Activated CD4-positive, alpha-beta T cell treated with anti-CD3 and anti-CD28 coated beads, Interleukin-2, Interleukin-6, amounts not matched to agents 100 ng/mL and 50 ng/mL, durations not matched to agents 16 hours and 8 hours (primary cell): ENCODE results near the gene CLEC2D.
"Not testable (repeated sequence)": the region's sequence is repeated elsewhere in the genome, so short reads cannot be mapped to it uniquely, and the experiment has no call there.

ENCODE experiments used
- DNase-seq: peaks from one replicate; pipeline ENCODE4 v3.0.0-alpha.2; 2020

The CLEC2D gene

DNA sequence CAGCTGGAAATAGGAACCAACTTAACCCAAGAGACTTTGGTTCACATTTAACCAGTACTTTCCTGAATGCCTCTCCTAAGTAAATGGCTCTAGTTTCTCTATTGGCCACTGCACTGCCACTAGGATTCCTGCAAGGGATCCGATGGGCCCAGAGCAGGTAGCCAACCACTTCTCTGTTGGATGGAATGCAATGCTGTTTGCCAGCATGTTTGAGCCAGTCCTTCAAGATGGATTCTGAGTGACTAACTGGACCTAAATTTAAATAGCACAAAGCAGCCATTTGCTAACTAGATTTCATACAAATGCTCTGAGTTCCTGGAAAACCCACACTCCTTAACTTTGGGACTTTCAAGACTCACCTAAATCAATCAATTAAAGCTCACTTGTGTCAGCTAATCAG, 9.5 kb upstream of the CLEC2D start:
- DNase-seq: no peak

DNA sequence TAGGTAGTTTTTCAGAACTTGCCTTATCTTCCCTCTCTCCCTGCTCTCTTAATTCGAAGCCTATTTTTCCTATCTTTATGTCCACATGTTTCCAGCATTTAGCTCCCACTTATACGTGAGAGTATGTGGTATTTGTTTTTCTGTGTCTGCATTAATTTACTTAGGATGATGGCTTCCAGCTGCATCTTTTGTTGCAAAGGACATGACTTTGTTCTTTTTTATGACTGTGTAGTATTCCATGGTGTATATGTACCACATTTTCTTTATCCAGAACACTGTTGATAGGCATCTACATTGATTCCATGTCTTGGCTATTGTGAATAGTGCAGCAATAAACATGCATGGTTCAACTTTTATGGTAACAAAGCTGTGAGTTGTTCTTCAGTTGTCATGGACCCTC, 7.8 kb upstream of the CLEC2D start:
- DNase-seq: no peak

DNA sequence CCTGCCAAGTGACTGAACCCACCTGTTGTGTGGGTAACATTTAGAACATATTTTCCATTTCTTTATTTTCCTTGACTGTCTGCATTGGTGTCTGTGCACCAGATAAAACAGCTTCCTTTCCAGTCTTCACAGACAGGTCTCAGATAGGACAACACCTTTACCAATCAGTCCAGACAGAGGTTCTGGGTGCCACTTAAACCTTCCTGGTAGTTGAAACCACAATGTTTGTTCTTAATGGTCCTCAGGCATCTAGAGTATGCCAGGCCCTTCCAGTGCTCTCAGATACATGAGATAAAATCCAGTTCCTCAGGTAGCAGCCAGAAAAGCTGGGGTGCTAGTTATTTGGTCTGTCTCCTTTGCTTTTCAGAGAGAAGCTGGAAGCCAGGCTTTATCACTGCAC, 7.0 kb upstream of the CLEC2D start:
- DNase-seq: no peak

DNA sequence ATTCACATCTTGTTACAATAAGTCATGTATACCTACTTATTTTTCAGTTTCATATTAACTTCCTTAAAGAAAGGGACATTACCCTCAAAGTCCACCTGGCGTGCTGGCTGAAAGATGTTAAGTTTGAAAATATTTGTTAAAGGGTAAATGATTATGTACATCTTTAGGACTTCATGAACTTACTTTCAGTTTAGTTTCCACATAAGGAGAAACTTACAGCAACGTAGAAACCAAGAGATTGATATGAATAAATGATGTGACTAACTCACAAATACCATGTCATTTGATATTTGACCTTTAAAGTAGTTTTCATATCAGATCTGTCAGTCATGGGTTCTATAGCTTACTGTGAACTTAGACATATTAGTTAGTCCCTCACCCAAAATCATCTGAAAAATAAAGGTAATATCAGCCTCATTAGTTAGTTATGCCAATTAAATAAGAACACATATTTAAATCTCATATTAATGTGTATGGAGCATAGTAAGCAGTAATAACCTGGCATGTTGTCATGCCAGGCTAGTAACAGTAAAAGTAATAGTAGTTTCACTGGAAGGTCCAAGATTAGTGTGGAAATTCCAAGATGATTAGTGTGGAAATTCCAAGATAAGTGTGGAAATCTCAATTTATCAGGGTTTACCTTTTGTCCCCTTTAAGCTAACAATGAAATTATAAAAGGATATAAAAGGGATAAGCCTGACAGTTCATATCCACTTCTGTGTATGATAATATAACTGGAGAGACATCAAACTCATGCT, 1.9 kb upstream of the CLEC2D start:
- DNase-seq: peak; percentile 48

DNA sequence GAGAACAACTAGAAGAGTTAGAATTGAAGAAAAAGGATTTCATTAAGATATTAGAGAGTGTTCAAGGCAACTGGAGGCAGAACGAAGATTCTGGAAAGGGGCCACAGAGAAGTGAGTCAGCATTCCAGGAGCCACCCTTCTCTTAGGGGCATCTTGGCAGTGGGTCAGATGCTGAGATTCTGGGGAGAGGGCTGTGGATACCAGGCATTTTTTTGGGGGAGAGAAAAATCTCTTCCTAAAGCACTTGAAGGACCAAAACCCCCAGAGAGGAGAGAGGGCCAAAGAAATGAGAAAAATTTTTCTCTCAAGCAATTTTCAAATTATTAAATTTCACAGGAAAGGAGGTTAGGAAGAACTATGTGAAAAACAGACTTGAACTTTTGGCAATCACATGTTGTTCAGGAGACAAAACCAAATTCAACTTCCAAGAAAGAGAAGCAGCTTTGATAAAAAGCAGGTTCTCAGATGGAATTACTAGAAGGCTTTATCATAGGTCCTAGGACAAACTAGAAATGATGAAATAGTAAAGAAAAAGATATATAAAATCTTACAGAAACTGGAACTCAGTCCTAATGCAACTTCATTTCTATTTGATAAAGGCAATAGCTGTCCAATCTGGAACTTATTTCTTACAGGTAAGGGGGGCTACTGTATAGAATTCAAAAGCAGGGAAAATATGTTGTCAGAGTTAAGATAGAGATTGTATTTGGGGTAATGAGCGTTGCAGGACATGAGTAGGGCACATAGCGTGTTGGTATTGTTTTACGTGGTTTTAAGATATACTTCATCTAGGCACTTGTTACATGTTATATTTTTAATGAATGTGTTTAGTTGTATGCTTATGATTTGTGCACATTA, 1.1 kb upstream of the CLEC2D start:
- DNase-seq: no peak

DNA sequence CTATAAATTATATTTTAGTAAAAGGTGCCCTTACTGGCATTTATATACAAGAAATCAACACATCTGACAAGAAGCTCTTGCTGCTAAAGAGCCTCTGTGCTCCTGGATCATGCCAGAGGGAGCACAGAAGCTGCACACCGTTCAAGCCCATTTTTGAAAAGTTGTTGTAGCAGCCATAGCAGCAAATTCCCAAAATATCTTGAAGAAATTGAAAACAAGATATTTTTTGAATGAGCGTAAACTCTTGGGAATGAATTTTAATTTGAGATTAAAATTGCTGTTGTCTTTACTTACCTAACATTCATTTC, 540 bp upstream of the CLEC2D start:
- DNase-seq: no peak

DNA sequence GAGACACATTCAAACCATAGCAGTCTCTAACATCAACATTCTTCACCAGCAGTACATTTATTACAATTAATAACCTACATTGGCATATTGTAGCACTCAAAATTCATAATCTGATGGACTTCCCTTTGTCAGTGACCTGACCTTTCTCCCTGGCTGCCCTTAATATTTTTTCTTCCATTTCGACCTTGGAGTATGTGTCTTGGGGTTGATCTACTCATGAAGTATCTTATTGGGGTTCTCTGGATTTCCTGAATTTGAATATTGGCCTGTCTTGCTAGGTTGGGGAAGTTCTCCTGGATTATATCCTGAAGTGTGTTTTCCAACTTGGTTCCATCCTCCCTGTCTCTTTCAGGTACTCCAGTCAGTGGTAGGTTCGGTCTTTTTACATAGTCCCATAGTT, 2.8 kb downstream of the CLEC2D start:
- DNase-seq: not testable (repeated sequence)

DNA sequence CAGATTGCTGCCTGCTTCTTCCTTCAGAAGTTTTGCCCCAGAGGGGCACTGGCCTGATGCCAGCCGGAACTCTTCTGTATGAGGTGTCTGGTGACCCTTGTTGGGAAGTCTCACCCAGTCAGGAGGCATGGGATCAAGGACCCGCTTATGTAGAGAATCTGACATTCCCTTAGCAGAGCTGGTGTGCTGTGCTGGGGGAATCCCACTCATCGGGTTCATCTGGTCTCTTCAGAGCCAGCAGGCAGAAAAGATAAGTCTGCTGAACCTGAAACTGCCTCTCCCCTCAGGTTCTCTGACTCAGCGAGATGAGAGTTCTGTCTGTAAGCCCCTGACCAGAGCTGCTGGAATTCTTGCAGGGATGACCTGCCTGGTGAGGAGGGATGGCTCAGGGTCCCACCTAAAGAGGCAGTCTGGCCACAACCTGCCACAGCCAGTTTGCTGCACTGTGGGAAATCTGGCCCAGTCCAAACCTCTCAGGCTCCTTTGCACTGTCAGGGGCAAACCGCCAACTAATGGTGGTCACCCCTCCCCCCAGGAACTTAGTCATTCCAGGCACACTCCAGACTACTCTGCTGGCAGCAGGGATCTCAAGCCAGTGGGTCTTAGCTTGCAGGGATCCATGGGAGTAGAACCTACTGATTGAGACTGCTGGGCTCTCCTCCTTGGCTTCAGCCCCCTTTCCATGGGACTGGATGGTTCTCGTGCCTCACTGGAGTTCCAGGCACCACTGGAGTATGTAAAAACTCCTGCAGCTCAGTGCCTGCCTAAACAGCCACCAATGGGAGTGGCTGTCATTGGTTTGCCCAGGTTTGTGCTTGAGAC, 4.1 kb downstream of the CLEC2D start:
- peak; percentile 87 for DNase-seq

DNA sequence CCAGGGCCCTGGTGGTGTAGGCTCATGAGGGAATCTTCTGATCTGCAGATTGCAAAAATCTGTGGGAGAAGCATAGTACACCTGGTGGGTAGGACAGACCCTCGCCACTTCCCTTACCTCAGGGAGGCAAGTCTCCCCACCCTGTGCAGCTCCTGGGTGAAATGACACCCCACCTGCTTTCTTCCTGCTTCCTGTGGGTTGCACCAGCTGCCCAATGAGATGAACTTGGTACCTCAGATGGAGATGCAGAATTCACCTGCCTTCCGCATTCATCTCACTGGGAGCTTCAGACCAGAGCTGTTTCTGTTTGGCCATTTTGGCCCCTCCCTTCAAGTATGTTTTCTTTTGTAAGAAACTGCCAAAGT, 4.7 kb downstream of the CLEC2D start:
- peak; percentile 74 for DNase-seq

DNA sequence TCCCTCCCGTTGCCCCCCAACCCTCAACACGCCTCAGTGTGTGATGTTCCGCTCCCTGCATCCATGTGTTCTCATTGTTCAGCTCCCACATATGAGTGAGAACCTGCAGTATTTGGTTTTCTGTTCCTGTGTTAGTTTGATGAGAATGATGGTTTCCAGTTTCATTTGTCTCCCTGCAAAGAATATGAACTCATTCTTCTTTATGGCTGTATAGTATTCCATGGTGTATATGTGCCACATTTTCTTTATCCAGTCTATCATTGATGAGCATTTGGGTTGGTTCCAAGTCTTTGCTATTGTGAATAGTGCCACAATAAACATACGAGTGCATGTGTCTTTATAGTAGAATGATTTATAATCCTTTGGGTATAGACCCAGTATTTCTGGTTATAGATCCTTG, 13.0 kb downstream of the CLEC2D start:
- not testable (repeated sequence) for DNase-seq

DNA sequence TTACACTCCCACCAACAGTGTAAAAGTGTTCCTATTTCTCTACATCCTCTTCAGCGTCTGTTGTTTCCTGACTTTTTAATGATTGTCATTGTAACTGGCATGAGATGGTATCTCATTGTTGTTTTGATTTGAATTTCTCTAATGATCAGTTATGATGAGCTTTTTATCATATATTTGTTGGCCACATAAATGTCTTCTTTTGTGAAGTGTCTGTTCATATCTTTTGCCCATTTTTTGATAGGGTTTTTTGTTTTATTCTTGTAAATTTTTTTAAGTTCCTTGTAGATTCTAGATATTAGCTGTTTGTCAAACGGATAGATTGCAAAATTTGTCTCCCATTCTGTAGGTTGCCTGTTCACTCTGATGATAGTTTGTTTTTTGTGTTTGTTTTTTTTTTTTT, 13.4 kb downstream of the CLEC2D start:
- not testable (repeated sequence) for DNase-seq

DNA sequence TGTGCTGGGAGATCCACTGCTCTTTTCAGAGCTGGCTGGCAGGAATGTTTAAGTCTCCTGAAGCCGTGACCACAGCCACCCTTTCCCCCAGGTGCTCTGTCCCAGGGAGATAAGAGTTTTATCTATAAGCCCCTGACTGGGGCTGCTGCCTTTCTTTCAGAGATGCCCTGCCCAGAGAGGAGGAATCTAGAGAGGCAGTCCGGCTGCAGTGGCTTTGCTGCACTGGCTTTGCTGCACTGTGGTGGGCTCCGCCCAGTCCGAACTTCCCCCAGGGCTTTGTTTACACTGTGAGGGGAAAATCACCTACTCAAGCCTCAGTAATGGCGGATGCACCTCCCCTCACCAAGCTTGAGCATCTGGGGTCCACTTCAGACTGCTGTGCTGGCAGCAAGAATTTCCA, 15.9 kb downstream of the CLEC2D start:
- not testable (repeated sequence) for DNase-seq

DNA sequence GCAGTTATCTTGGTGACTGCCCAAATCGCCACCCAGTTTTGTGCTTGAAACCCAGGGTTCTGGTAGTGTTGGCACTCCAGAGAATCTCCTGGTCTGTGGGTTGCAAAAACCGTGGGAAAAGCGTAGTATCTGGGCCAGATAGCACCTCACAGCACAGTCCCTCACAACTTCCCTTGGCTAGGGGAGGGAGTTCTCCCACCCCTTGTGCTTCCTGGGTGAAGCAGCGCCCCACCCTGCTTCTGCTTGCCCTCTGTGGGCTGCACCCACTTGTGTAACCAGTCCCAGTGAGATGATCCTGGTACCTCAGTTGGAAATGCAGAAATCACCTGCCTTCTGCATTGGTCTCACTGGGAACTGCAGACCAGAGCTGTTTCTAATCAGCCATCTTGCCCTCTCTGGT, 16.4 kb downstream of the CLEC2D start:
- DNase-seq: no peak

DNA sequence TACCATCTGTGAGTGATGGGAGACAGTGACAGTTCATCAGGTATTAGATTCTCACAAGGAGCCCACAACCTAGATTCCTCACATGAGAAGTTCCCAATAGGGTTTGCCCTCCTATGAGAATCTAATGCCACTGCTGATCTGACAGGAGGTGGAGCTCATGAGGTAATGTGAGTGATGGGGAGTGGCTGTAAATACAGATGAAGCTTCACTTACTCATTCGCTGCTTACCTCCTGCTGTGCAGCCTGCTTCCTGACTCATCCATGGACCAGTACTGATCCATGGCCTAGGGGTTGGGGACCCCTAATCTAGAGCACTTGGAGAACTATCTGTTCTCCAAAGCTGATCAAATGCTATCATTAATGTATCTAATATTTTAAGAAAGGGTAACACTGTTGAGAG, 17.7 kb downstream of the CLEC2D start:
- no peak for DNase-seq

DNA sequence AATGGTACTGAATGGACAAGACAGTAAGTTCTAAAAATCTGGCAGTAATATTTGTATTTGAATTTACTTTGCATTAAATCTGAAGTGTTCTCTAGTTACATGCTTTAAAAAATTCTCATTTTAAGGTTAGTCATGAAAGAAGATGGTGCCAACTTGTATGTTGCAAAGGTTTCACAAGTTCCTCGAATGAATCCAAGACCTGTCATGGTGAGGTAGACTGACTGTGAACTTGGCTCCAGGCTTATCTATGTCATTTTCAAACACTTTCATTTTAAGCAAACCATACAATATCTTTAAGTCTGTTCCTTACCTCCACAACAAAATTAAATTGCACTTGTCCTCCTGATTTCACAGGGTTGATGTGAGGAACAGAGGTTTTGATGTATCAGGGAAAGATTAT, 23.4 kb downstream of the CLEC2D start:
- DNase-seq: no peak

DNA sequence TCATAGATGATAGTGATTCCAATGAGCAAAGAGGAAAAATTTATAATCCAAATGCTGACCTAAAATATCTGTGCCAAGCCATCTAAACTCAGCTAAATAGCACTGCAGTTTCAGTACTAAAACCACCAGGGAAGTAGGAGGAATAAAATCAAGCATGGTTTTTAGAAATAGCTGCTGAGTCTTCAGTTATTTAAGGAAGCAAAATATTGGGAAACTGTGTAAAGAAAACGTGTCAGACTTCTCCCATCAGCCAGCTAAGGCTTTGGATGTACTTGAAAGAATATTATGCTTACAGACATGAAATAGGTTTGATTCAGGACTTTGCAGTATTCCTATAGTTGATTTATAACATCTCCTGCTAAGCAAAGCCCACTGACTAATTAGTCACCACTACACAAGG, 24.7 kb downstream of the CLEC2D start:
- no peak for DNase-seq

DNA sequence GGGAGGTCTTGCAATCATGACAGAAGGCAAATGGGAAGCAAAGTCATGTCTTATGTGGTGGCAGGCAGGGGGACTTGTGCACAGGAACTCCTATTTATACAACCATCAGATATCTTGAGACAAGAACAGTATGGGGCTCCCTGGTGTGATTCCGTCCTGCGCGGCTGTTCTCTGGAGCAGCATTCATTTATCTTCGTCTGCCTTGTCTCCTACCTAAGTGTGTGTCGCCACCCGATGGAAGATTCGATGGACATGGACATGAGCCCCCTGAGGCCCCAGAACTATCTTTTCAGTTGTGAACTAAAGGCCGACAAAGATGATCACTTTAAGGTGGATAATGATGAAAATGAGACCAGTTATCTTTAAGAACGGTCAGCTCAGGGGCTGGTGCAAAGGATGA, 25.6 kb downstream of the CLEC2D start:
- not testable (repeated sequence) for DNase-seq

DNA sequence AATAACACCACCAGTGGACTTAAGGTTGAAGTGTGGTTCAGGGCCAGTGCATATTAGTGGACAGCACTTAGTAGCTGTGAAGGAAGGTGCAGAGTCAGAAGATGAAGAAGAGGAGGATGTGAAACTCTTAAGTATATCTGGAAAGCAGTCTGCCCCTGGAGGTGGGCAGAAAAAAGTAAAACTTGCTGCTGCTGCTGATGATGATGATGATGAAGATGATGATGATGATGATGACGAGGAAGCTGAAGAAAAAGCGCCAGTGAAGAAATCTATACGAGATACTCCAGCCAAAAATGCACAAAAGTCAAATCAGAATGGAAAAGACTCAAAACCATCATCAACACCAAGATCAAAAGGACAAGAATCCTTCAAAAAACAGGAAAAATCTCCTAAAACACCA, 26.1 kb downstream of the CLEC2D start:
- DNase-seq: not testable (repeated sequence)

DNA sequence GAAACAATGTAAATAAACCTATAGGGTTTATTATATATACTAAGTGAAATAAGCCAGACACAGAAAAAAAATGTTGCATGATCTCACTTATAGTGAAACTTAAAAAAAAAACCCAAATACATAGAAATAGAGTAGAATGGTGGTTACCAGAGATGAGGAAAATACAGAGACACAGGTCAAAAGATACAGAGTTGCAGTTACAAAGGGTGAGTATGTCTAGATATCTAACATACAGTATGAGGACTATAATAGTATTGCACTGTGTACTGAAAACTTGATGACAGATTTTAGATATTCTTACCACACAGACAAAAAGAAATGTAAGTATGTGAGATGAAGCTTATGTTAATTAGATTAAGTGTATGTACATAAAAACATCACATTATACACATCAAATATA, 28.1 kb downstream of the CLEC2D start:
- DNase-seq: no peak

DNA sequence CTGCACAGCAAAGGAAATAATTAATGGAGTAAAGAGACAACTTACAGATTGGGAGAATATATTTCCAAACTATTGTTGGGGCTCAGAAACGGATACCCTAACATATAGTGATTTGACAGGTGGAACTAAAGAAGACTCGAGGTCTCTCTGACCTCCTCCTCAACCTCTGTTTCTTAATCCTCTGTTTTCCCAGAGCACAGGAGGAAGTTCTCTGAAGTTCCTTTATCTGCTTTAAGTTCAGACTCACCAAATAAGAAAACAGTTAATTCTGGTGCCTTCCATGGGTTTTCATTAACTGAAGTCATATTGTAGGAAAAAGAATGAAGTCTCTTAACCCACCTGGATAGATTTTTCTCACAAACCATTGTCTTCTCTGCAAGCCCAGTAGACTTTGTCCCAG, 29.2 kb downstream of the CLEC2D start:
- no peak for DNase-seq

DNA sequence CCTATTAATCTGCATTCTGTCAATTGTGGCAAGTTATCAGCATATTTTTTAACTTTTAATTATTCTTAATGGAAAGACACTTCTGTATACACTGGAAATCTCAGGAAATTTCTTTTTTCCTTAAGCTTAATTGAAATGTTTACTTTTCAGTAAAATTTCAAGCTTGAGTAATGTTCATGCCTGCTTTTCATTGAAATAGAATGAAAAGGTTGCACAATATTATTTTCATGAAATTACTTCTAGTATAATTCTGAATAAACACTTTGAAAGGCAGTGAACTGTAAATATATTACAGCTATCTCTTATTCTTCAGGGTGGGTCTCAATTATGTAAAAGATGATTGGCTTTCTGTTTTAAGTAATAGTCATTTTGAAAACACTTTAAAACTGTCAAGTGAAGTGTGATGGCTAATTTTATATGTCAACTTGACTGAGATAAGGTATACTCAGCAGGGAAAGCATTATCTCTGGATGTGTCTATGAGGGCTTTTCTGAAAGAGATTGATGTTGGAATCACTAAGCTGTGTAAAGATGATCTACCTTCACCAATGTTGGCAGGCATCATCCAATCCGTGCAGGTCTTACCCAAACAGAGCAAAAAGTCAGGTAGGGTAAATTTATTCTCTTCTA, 29.9 kb downstream of the CLEC2D start:
- no peak for DNase-seq

DNA sequence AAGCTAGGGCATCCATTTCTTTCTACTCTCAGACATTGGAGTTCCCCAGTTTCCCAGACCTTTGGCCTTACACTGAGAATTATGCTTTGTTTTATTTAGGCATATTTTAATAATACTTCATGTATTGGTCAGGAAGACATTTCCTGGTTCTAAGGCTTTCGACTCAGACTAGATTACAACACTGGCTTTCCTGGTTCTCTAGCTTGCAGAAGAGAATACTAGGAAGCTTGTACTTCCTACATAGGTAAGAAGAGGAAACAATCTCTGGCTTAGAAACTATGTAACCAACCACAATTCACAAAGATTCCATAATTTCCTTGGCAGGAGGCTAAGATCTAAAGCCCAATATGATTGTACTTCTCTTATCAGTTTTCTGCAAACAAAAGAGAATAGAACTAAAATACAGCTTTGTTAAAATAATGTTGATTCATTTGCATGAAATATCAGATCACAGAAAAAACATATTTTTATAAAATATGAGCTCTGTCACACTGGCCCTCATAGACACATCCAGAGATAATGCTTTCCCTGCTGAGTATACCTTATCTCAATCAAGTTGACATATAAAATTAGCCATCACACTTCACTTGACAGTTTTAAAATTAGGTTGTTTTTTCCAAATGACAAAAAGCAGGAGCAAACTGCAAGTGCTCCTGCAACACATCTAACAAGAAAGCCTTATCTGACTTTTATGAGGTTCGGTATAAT, 30.5 kb downstream of the CLEC2D start:
- DNase-seq: no peak

DNA sequence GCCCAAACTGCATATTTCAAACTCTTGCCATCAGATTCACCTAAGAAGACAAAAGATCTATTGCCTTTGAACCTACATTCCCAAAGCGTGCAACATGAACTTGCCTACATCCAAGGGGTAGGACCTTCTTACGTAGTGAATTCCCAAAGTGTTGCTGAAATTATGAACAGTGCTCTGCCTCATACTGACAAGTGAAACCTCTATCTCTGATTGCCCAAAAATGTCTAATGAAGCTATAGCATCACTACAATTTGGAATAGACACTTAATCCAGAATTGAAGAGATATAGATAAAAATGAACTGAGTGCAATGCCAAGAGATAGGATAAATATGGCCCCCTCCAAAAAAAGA, 31.1 kb downstream of the CLEC2D start:
- DNase-seq: no peak
